Measurements from ENCODE around the gene FIZ1. TPM values are rescaled to one million over a fixed set of nuclear protein-coding genes. Genes with fewer than 3 reads are reported as not detected.

FIZ1 gene
- total RNA-seq, 1 experiment from 2014 or later, result 21.5 TPM

DNA sequence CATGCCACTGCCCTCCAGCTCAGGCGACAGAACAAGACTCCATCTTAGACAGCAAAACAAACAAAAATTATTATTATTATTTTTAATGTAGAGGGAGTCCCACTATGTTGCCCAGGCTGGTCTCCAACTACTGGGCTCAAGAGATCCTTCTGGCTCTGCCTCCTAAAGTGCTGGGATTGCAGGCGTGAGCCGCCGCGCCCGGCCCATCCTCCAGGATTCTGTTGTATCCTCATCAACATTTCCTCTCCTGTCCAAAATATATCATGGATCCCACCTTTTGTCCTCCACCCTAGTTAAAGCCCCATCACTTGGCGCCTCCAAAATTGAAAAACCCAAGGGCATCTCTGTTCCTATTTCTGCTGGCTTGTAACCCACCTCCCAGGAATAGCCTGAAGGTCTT, 23.8 kb upstream of the FIZ1 start:
- Histone ChIP-seq H4K91ac (ENCODE audit: insufficient read length, low read depth, low read length) (no peak overlapping the region), H3K4me1 (ENCODE audit: insufficient read depth, low read length) (no peaks in the 10 kb centered on the region), H2BK120ac (ENCODE audit: low read depth, low read length, poor library complexity, severe bottlenecking) (no peak overlapping the region), H3K79me1 (ENCODE audit: insufficient read depth, low read depth, low read length, poor library complexity, severe bottlenecking) (no peaks in the 10 kb centered on the region), H3T11ph (ENCODE audit: low read length) (no peak overlapping the region), H3K4ac (ENCODE audit: low read depth, low read length) (no peak overlapping the region), H3K9me3 (ENCODE audit: control insufficient read depth, low read depth, low read length) (no peaks in the 10 kb centered on the region), H3K4me2 (ENCODE audit: insufficient read depth, insufficient read length, low read length) (no peak overlapping the region), H3K56ac (ENCODE audit: insufficient read length, low read depth, low read length) (no peak overlapping the region), H2BK20ac (ENCODE audit: low read depth, low read length, poor library complexity, severe bottlenecking) (no peak overlapping the region), H2BK15ac (ENCODE audit: low read depth, low read length) (no peak overlapping the region), H3K23ac (ENCODE audit: insufficient read length, low read depth, low read length) (no peak overlapping the region), H3K27ac (ENCODE audit: insufficient read length, low read depth, low read length) (no peak overlapping the region), H2AK5ac (ENCODE audit: insufficient read length, low read length) (no peak overlapping the region), H4K20me1 (ENCODE audit: control insufficient read depth, insufficient read depth, insufficient read length) (no peaks in the 10 kb centered on the region), H2BK12ac (ENCODE audit: insufficient read length, low read depth, low read length) (no peak overlapping the region), H3K18ac (ENCODE audit: insufficient read length, low read depth, low read length) (no peak overlapping the region), H4K5ac (ENCODE audit: insufficient read length, low read depth, low read length) (no peak overlapping the region), H3K27me3 (ENCODE audit: insufficient read depth, low read length) (no peaks in the 10 kb centered on the region), H2AFZ (ENCODE audit: low read length) (no peak overlapping the region), H3K79me2 (ENCODE audit: insufficient read depth, low read length) (no peaks in the 10 kb centered on the region), H3K14ac (ENCODE audit: insufficient read depth, low read length) (no peak overlapping the region), H3K23me2 (ENCODE audit: insufficient read length, low read depth, low read length, poor library complexity, severe bottlenecking) (no peaks in the 10 kb centered on the region), H3K9ac (ENCODE audit: extremely low read depth, insufficient read length, low read length) (no peak overlapping the region), H4K8ac (replicated peaks; ENCODE audit: insufficient read length, low read depth, low read length) (no peak overlapping the region), H2BK5ac (ENCODE audit: insufficient read length, low read length) (no peak overlapping the region)
- Mint-ChIP-seq H3K27me3 (ENCODE audit: low read depth) (peaks cover 5% of the 10 kb centered on the region), H3K36me3 (ENCODE audit: insufficient read depth in 1 of 3, low read depth in 3 of 3) (peaks cover 12 to 25% (median 23%) of the 10 kb centered on the region in 3 experiments; a peak in 6 of 7 replicates), H3K9me3 (no peaks in the 10 kb centered on the region; a peak in 1 of 5 replicates), H3K4me1 (peaks cover 8 to 14% of the 10 kb centered on the region in 2 experiments), H3K27ac (no peak overlapping the region; a peak in 1 of 7 replicates), H3K4me3 (peak overlapping the region in 1 of 2 experiments; percentile 89; a peak in 3 of 5 replicates)
- TF ChIP-seq CTCF (conservative IDR thresholded peaks at IDR 0.05), result no peak
- DNase-seq, result no peak
- WGBS (ENCODE audit: extremely low coverage, insufficient read length, low lambda C conversion rate), result no CpG with 5 or more reads among the region's 7 CpGs
